ENCODE results near the gene SMYD3.

Gene SMYD3

DNA sequence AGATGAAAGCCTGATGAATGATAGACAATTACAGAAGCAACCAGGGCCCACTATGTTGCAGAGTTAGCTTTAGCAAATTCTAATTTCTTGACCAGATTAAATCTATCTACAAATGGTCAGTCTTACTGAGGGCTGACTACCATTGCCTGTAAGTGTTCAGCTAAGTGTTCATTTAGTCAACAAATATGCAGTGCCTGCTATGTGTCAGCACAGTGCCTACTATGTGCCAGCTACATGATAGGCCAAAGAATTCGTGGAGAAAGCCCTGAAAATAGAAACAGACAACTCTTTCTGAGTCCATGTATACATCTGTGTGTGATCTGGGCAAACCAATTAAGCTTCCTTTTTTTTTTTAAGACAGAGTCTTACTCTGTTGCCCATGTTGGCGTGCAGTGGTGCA lies 212.8 kb downstream of the SMYD3 start:
- ChIA-PET CTCF (no interaction called here), POLR2A (no interaction called here)
- TF ChIP-seq HDGF (IDR thresholded peaks at IDR 0.05; ENCODE audit: borderline replicate concordance) (no peak), NFRKB (IDR thresholded peaks at IDR 0.05) (no peak), L3MBTL2 (conservative IDR thresholded peaks at IDR 0.05) (no peak), LEF1 (IDR thresholded peaks at IDR 0.05; ENCODE audit: borderline replicate concordance) (no peak), FOXK2 (IDR thresholded peaks at IDR 0.05) (no peak), SUZ12 (IDR thresholded peaks at IDR 0.05) (no peak), SP1 (IDR thresholded peaks at IDR 0.05) (no peak), ELF4 (IDR thresholded peaks at IDR 0.05) (no peak), BHLHE40 (IDR thresholded peaks at IDR 0.05; ENCODE audit: borderline replicate concordance) (no peak), CTBP1 (IDR thresholded peaks at IDR 0.05; ENCODE audit: borderline replicate concordance) (no peak), TARDBP (IDR thresholded peaks at IDR 0.05) (no peak), FOXM1 (IDR thresholded peaks at IDR 0.05; ENCODE audit: borderline replicate concordance) (no peak), ARNT (IDR thresholded peaks at IDR 0.05) (no peak), ZNF384 (IDR thresholded peaks at IDR 0.05) (no peak), FOXA1 (IDR thresholded peaks at IDR 0.05) (no peak)
- TF ChIP-seq, protein P1, sequence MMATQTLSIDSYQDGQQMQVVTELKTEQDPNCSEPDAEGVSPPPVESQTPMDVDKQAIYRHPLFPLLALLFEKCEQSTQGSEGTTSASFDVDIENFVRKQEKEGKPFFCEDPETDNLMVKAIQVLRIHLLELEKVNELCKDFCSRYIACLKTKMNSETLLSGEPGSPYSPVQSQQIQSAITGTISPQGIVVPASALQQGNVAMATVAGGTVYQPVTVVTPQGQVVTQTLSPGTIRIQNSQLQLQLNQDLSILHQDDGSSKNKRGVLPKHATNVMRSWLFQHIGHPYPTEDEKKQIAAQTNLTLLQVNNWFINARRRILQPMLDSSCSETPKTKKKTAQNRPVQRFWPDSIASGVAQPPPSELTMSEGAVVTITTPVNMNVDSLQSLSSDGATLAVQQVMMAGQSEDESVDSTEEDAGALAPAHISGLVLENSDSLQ (IDR thresholded peaks at IDR 0.05): no peak
- no peak for DNase-seq (ENCODE audit: extremely low spot score)

DNA sequence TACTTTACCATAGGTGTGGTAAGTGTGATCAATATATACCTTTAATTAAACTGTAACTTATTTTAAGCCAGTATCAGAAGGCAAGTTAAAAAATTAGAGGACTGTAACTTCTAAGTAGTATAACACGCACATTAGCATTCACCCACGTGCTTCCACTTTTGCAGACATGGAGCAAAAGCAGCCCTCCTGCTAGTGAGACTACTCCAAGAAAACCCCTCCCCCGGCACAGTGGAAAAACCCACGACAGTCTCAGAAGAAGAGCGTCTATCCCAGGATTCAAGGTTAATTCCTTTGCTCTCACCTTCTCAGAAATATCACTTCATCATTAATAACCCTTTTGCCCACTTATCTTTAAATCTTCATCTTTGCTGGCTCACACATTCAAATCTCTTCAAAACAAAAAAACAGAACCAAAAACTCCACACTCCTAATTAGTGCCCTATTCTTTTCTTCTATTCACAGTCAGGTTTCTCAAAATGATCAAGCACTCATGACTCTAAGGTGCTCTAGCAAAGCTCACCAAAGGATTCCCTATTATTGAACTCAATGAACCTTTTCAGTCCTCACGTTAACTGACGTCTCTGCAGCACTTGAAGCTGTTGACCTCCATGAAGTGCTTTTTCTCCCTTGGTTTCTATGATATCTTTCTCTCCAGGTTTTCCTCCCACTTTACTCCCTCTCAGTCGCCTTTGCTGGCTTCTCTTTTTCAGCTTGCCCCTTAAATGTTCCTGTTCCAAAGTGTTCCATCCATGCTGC lies 213.5 kb downstream of the SMYD3 start:
- POLR2A ChIA-PET: no interaction called here
- TF ChIP-seq ELF4 (IDR thresholded peaks at IDR 0.05): no peak
- TF ChIP-seq FOXA1 (IDR thresholded peaks at IDR 0.05): no peak
- no peak for TF ChIP-seq L3MBTL2 (conservative IDR thresholded peaks at IDR 0.05)
- no peak for TF ChIP-seq NFRKB (IDR thresholded peaks at IDR 0.05)
- no peak for TF ChIP-seq ZNF384 (IDR thresholded peaks at IDR 0.05)
- no peak for TF ChIP-seq FOXK2 (IDR thresholded peaks at IDR 0.05)
- TF ChIP-seq BHLHE40 (IDR thresholded peaks at IDR 0.05; ENCODE audit: borderline replicate concordance): no peak
- TF ChIP-seq SUZ12 (IDR thresholded peaks at IDR 0.05): no peak
- no peak for TF ChIP-seq LEF1 (IDR thresholded peaks at IDR 0.05; ENCODE audit: borderline replicate concordance)
- no peak for TF ChIP-seq ARNT (IDR thresholded peaks at IDR 0.05)
- TF ChIP-seq SP1 (IDR thresholded peaks at IDR 0.05): no peak
- no peak for TF ChIP-seq FOXM1 (IDR thresholded peaks at IDR 0.05; ENCODE audit: borderline replicate concordance)
- TF ChIP-seq CTBP1 (IDR thresholded peaks at IDR 0.05; ENCODE audit: borderline replicate concordance): no peak
- TF ChIP-seq, protein P1 (IDR thresholded peaks at IDR 0.05): no peak
- TF ChIP-seq TARDBP (IDR thresholded peaks at IDR 0.05): no peak
- no peak for TF ChIP-seq HDGF (IDR thresholded peaks at IDR 0.05; ENCODE audit: borderline replicate concordance)
- DNase-seq (ENCODE audit: extremely low spot score): no peak
- CTCF ChIA-PET: no interaction called here

DNA sequence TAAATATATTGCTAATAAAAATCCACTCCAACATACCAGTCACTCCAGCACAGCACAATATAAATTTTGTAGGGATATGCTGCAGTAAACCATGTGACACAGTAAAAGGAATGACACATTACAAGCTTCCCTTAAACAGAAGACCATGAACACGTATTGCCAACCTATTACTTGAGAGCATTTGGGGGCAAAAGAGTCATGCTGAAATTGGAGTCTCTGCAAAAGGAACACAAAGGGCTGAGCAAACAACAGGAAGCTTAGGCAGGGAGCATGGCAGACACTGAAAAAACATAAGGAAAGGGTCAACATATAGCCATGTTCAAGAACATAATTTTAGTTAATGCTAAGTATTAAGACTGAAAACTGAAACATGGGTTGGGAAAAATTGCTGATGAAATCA lies 214.5 kb downstream of the SMYD3 start:
- no peak for DNase-seq (ENCODE audit: extremely low spot score)
- POLR2A ChIA-PET: no interaction called here
- CTCF ChIA-PET: no interaction called here
- no peak for TF ChIP-seq FOXA1 (IDR thresholded peaks at IDR 0.05)
- no peak for TF ChIP-seq BHLHE40 (IDR thresholded peaks at IDR 0.05; ENCODE audit: borderline replicate concordance)
- no peak for TF ChIP-seq LEF1 (IDR thresholded peaks at IDR 0.05; ENCODE audit: borderline replicate concordance)
- no peak for TF ChIP-seq FOXK2 (IDR thresholded peaks at IDR 0.05)
- TF ChIP-seq ELF4 (IDR thresholded peaks at IDR 0.05): no peak
- TF ChIP-seq SUZ12 (IDR thresholded peaks at IDR 0.05): no peak
- TF ChIP-seq TARDBP (IDR thresholded peaks at IDR 0.05): no peak

DNA sequence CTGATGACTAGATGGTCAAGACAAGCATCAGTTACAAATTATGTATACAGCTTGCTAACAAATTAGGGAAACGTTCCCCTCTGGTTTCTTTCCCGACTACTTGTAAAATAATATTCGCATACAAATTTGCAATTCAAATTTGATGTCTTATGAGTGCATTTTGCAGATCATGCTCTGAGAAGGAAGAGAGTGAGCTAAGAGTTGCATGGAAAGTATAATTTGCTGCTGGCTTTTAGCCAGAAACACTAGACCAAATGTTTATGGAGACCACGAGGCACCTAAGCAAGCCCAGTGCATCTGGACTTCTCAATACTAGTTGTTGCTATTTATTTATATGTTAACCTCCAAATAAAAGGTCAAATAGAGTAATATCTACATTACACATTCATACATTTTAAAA lies 216.0 kb downstream of the SMYD3 start:
- DNase-seq (ENCODE audit: extremely low spot score): no peak
- ChIA-PET POLR2A (no interaction called here), CTCF (no interaction called here)

DNA sequence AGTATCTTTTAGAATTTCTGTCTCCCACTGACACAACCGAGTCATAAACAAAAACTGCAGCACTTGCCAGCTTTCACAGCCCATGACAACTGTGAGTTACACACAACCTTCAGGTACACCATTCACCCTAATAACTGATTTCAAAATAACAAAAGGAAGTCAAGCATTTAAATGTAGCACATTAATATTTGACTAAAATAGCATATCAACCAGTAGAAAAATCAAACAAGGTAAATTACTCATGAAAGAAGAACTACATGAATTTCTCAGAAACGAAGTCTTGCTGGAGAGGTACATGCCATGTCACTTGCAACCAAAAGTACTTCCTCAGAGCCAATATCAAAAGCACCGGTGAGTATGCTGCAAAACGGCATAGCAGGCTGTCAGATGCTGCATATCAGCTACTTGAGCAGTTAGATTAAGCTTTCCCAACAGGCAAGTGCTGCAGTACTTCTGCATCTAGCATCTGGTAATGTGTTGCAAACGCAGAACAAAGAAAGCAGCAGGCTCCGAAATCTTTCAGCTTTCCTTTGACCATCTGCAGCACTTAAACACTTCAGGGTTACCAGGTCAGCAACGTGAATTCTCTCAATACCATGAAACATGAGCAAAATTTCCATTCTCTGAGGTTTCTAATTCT lies 223.2 kb downstream of the SMYD3 start:
- ChIA-PET CTCF (no interaction called here), POLR2A (no interaction called here)
- no peak for TF ChIP-seq LEF1 (IDR thresholded peaks at IDR 0.05; ENCODE audit: borderline replicate concordance)
- no peak for TF ChIP-seq NFRKB (IDR thresholded peaks at IDR 0.05)
- TF ChIP-seq SUZ12 (IDR thresholded peaks at IDR 0.05): no peak
- TF ChIP-seq L3MBTL2 (conservative IDR thresholded peaks at IDR 0.05): no peak
- no peak for TF ChIP-seq ARNT (IDR thresholded peaks at IDR 0.05)
- no peak for TF ChIP-seq ELF4 (IDR thresholded peaks at IDR 0.05)
- TF ChIP-seq FOXK2 (IDR thresholded peaks at IDR 0.05): no peak
- TF ChIP-seq HDGF (IDR thresholded peaks at IDR 0.05; ENCODE audit: borderline replicate concordance): no peak
- no peak for TF ChIP-seq FOXA1 (IDR thresholded peaks at IDR 0.05)
- TF ChIP-seq ZNF384 (IDR thresholded peaks at IDR 0.05): no peak
- TF ChIP-seq FOXM1 (IDR thresholded peaks at IDR 0.05; ENCODE audit: borderline replicate concordance): no peak
- no peak for TF ChIP-seq CTBP1 (IDR thresholded peaks at IDR 0.05; ENCODE audit: borderline replicate concordance)
- no peak for TF ChIP-seq TARDBP (IDR thresholded peaks at IDR 0.05)
- TF ChIP-seq, protein P1 (IDR thresholded peaks at IDR 0.05): no peak
- no peak for TF ChIP-seq SP1 (IDR thresholded peaks at IDR 0.05)
- TF ChIP-seq BHLHE40 (IDR thresholded peaks at IDR 0.05; ENCODE audit: borderline replicate concordance): no peak
- DNase-seq (ENCODE audit: extremely low spot score): no peak

More for the DNA sequence above, 216.0 kb downstream of the SMYD3 start:
- TF ChIP-seq FOXK2 (IDR thresholded peaks at IDR 0.05): no peak
- no peak for TF ChIP-seq TARDBP (IDR thresholded peaks at IDR 0.05)
- TF ChIP-seq SUZ12 (IDR thresholded peaks at IDR 0.05): no peak
- no peak for TF ChIP-seq ARNT (IDR thresholded peaks at IDR 0.05)
- no peak for TF ChIP-seq L3MBTL2 (conservative IDR thresholded peaks at IDR 0.05)

DNA sequence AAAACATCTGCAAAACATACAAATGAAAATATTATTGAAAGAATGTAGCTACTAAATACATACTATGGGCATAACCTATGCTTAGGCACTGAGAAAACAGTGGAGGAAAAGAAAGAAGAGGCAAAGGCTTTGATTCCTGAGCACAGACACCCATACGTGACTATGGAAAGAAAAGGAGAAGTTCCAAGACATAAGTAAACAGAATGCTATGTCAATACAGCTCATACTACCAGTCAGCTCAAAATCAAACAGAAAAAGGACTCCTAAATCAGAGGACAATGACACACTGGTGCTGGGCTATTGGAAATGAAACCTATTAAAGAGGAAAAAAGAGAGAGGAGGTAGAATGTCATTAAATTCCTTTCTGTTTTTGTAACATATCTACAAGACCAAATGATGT lies 225.4 kb downstream of the SMYD3 start:
- POLR2A ChIA-PET: no interaction called here
- TF ChIP-seq BHLHE40 (IDR thresholded peaks at IDR 0.05; ENCODE audit: borderline replicate concordance) (no peak), NFRKB (IDR thresholded peaks at IDR 0.05) (no peak), ELF4 (IDR thresholded peaks at IDR 0.05) (no peak), FOXK2 (IDR thresholded peaks at IDR 0.05) (no peak), HDGF (IDR thresholded peaks at IDR 0.05; ENCODE audit: borderline replicate concordance) (no peak), LEF1 (IDR thresholded peaks at IDR 0.05; ENCODE audit: borderline replicate concordance) (no peak), ZNF384 (IDR thresholded peaks at IDR 0.05) (no peak), FOXM1 (IDR thresholded peaks at IDR 0.05; ENCODE audit: borderline replicate concordance) (no peak), CTBP1 (IDR thresholded peaks at IDR 0.05; ENCODE audit: borderline replicate concordance) (no peak), TARDBP (IDR thresholded peaks at IDR 0.05) (no peak), FOXA1 (IDR thresholded peaks at IDR 0.05) (no peak), ARNT (IDR thresholded peaks at IDR 0.05) (no peak), SP1 (IDR thresholded peaks at IDR 0.05) (no peak), SUZ12 (IDR thresholded peaks at IDR 0.05) (no peak), L3MBTL2 (conservative IDR thresholded peaks at IDR 0.05) (no peak)
- TF ChIP-seq, protein P1 (IDR thresholded peaks at IDR 0.05): no peak
- DNase-seq (ENCODE audit: extremely low spot score): no peak
- CTCF ChIA-PET: no interaction called here

Data from HEK293T (cell line).